ENCODE measurements around the gene SZRD1. TPM values are rescaled to one million over a fixed set of nuclear protein-coding genes. Genes with fewer than 3 reads are reported as not detected.

Gene SZRD1
- total and polyA plus RNA-seq, 9 of the 15 experiments (the other 6 are each of a cell fraction or from before 2014, with no cell fraction given), result 3.9 to 149 (median 82.5) TPM

DNA sequence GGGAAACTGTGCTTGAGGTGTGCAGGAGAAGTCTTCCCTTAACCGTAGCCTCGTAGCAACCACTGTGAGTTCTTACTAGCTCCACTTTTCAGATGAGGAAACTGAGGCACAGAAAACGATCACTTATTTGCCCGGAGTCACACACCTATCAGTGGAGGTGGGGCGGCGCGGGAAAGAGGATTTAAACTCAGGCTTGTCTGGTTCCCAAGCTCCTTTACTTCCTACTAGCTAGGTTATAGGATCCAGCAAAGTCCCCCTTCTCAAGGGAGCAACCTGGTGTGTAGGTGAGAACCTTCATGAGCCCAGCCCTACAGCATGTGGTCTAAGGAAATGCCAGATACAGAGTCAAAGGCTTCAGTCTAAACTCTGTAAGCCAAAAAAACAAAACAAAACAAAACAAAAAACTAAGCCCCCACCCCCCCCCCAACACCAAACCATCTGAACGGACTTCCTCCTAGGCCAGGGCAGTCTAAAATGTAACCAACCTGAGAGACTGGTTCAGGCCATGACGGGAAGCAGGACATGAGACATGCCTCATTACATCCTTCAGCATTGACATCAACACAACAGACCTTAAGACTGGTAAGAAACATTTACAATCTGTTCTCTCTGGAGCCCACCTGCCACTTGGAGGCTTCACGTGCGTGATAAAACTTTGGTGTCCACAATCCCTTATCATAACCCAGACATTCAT, 14.1 kb upstream of the SZRD1 start (continued):
- TF ChIP-seq, protein P1, sequence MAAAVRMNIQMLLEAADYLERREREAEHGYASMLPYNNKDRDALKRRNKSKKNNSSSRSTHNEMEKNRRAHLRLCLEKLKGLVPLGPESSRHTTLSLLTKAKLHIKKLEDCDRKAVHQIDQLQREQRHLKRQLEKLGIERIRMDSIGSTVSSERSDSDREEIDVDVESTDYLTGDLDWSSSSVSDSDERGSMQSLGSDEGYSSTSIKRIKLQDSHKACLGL (CRISPR knock-in tag; IDR thresholded peaks at IDR 0.05; ENCODE audit: borderline replicate concordance, poor library complexity, severe bottlenecking), result no peak
- TF ChIP-seq PPARD (CRISPR knock-in tag; IDR thresholded peaks at IDR 0.05) (no peak), ZNF41 (CRISPR knock-in tag; conservative IDR thresholded peaks at IDR 0.05) (no peak), CBFA2T2 (conservative IDR thresholded peaks at IDR 0.05) (0 out of 2 replicates have a peak, but pooled peaks have one; percentile 21), FOXA3 (CRISPR knock-in tag; conservative IDR thresholded peaks at IDR 0.05 in 1 of 2, IDR thresholded peaks at IDR 0.05 in 1 of 2) (no peak), GTF2E2 (tag; IDR thresholded peaks at IDR 0.05) (no peak; the same call in 1 of the 2 replicates)
- TF ChIP-seq, protein P2, sequence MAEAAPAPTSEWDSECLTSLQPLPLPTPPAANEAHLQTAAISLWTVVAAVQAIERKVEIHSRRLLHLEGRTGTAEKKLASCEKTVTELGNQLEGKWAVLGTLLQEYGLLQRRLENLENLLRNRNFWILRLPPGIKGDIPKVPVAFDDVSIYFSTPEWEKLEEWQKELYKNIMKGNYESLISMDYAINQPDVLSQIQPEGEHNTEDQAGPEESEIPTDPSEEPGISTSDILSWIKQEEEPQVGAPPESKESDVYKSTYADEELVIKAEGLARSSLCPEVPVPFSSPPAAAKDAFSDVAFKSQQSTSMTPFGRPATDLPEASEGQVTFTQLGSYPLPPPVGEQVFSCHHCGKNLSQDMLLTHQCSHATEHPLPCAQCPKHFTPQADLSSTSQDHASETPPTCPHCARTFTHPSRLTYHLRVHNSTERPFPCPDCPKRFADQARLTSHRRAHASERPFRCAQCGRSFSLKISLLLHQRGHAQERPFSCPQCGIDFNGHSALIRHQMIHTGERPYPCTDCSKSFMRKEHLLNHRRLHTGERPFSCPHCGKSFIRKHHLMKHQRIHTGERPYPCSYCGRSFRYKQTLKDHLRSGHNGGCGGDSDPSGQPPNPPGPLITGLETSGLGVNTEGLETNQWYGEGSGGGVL (CRISPR knock-in tag; IDR thresholded peaks at IDR 0.05), result no peak
- TF ChIP-seq, protein P3, sequence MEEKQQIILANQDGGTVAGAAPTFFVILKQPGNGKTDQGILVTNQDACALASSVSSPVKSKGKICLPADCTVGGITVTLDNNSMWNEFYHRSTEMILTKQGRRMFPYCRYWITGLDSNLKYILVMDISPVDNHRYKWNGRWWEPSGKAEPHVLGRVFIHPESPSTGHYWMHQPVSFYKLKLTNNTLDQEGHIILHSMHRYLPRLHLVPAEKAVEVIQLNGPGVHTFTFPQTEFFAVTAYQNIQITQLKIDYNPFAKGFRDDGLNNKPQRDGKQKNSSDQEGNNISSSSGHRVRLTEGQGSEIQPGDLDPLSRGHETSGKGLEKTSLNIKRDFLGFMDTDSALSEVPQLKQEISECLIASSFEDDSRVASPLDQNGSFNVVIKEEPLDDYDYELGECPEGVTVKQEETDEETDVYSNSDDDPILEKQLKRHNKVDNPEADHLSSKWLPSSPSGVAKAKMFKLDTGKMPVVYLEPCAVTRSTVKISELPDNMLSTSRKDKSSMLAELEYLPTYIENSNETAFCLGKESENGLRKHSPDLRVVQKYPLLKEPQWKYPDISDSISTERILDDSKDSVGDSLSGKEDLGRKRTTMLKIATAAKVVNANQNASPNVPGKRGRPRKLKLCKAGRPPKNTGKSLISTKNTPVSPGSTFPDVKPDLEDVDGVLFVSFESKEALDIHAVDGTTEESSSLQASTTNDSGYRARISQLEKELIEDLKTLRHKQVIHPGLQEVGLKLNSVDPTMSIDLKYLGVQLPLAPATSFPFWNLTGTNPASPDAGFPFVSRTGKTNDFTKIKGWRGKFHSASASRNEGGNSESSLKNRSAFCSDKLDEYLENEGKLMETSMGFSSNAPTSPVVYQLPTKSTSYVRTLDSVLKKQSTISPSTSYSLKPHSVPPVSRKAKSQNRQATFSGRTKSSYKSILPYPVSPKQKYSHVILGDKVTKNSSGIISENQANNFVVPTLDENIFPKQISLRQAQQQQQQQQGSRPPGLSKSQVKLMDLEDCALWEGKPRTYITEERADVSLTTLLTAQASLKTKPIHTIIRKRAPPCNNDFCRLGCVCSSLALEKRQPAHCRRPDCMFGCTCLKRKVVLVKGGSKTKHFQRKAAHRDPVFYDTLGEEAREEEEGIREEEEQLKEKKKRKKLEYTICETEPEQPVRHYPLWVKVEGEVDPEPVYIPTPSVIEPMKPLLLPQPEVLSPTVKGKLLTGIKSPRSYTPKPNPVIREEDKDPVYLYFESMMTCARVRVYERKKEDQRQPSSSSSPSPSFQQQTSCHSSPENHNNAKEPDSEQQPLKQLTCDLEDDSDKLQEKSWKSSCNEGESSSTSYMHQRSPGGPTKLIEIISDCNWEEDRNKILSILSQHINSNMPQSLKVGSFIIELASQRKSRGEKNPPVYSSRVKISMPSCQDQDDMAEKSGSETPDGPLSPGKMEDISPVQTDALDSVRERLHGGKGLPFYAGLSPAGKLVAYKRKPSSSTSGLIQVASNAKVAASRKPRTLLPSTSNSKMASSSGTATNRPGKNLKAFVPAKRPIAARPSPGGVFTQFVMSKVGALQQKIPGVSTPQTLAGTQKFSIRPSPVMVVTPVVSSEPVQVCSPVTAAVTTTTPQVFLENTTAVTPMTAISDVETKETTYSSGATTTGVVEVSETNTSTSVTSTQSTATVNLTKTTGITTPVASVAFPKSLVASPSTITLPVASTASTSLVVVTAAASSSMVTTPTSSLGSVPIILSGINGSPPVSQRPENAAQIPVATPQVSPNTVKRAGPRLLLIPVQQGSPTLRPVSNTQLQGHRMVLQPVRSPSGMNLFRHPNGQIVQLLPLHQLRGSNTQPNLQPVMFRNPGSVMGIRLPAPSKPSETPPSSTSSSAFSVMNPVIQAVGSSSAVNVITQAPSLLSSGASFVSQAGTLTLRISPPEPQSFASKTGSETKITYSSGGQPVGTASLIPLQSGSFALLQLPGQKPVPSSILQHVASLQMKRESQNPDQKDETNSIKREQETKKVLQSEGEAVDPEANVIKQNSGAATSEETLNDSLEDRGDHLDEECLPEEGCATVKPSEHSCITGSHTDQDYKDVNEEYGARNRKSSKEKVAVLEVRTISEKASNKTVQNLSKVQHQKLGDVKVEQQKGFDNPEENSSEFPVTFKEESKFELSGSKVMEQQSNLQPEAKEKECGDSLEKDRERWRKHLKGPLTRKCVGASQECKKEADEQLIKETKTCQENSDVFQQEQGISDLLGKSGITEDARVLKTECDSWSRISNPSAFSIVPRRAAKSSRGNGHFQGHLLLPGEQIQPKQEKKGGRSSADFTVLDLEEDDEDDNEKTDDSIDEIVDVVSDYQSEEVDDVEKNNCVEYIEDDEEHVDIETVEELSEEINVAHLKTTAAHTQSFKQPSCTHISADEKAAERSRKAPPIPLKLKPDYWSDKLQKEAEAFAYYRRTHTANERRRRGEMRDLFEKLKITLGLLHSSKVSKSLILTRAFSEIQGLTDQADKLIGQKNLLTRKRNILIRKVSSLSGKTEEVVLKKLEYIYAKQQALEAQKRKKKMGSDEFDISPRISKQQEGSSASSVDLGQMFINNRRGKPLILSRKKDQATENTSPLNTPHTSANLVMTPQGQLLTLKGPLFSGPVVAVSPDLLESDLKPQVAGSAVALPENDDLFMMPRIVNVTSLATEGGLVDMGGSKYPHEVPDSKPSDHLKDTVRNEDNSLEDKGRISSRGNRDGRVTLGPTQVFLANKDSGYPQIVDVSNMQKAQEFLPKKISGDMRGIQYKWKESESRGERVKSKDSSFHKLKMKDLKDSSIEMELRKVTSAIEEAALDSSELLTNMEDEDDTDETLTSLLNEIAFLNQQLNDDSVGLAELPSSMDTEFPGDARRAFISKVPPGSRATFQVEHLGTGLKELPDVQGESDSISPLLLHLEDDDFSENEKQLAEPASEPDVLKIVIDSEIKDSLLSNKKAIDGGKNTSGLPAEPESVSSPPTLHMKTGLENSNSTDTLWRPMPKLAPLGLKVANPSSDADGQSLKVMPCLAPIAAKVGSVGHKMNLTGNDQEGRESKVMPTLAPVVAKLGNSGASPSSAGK (IDR thresholded peaks at IDR 0.05), result peak; percentile 76; the same call in 1 of the 2 replicates
- TF ChIP-seq, protein P4, sequence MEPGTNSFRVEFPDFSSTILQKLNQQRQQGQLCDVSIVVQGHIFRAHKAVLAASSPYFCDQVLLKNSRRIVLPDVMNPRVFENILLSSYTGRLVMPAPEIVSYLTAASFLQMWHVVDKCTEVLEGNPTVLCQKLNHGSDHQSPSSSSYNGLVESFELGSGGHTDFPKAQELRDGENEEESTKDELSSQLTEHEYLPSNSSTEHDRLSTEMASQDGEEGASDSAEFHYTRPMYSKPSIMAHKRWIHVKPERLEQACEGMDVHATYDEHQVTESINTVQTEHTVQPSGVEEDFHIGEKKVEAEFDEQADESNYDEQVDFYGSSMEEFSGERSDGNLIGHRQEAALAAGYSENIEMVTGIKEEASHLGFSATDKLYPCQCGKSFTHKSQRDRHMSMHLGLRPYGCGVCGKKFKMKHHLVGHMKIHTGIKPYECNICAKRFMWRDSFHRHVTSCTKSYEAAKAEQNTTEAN (CRISPR knock-in tag; IDR thresholded peaks at IDR 0.05), result no peak
